A673 (cell line): ENCODE data around the gene SDK1.

ENCODE experiments used
- EZH2 ChIP-seq: fragments of 200-600 bp; sonication (generic); IDR thresholded peaks from 2 replicates; pipeline ENCODE4 v1.6.1; 2017; ENCODE audit warnings: borderline replicate concordance, low read depth, mild to moderate bottlenecking, mixed read lengths, antibody characterized with exemption, low read length; ENCODE audit not compliant: poor library complexity, severe bottlenecking
- TF ChIP-seq, protein P1 (sequence below): fragments of 300-800, 200-600 bp; sonication (generic); conservative IDR thresholded peaks from 2 replicates; pipeline ENCODE4 v1.5.1; 2017; ENCODE audit warnings: low read depth, mild to moderate bottlenecking, antibody characterized with exemption, low read length, moderate library complexity, mixed read lengths

DNA sequence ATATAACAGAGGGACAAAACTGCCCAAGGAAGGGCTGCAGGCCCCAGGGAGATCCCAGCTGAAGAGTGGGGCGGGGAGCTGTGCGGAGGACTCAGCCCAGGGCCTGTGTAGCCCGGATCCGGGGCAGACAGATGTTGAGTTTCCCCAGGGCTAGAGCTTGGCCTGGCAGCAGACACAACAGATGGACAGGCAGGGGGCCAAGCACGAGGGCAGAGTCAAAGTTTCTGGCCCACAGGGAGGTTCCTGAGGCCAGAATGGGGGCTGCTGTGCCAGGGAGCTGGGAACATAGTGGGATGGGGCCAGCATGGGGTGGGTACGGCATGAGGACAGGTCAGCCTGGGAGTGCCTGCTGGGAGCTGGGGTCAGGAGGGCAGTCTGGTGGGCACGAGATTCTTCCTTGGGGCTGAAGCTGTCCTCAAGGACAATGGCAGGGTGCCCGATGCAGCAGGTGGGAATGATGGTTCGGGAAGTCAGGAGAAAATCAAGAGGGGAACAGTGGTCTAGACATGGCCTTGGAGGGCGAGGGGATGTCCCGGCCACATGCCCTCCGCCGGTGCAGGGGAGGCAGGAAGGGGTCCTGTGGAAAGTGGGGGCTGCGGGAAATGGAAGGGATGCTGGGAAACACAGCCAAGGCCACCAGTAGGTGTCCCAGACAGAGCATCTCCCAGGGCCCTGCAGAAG lies 862.0 kb downstream of the SDK1 start:
- TF ChIP-seq, protein P1, sequence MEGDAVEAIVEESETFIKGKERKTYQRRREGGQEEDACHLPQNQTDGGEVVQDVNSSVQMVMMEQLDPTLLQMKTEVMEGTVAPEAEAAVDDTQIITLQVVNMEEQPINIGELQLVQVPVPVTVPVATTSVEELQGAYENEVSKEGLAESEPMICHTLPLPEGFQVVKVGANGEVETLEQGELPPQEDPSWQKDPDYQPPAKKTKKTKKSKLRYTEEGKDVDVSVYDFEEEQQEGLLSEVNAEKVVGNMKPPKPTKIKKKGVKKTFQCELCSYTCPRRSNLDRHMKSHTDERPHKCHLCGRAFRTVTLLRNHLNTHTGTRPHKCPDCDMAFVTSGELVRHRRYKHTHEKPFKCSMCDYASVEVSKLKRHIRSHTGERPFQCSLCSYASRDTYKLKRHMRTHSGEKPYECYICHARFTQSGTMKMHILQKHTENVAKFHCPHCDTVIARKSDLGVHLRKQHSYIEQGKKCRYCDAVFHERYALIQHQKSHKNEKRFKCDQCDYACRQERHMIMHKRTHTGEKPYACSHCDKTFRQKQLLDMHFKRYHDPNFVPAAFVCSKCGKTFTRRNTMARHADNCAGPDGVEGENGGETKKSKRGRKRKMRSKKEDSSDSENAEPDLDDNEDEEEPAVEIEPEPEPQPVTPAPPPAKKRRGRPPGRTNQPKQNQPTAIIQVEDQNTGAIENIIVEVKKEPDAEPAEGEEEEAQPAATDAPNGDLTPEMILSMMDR = no peak
- no peak for TF ChIP-seq EZH2
